ENCODE measurements around the gene ATL3. TPM values are rescaled to one million over a fixed set of nuclear protein-coding genes. Genes with fewer than 3 reads are reported as not detected.
A peak's percentile ranks its signal among the peaks of the same experiment; 100 is the strongest.

The ATL3 gene
- total and polyA plus RNA-seq, 2 of the 13 experiments (the other 11 are each of a cell fraction or from before 2014, with no cell fraction given), result not detected

- TF ChIP-seq ZNF550 (CRISPR knock-in tag; IDR thresholded peaks at IDR 0.05; ENCODE audit: borderline replicate concordance) (no peak), TARDBP (CRISPR knock-in tag; IDR thresholded peaks at IDR 0.05) (peak; percentile 53; the same call in 1 of the 2 replicates), ZFP36L2 (CRISPR knock-in tag; IDR thresholded peaks at IDR 0.05) (no peak), ATF7 (IDR thresholded peaks at IDR 0.05) (peak; percentile 34; the same call in 1 of the 2 replicates), ATF7 (CRISPR knock-in tag; IDR thresholded peaks at IDR 0.05) (no peak; the same call in 1 of the 2 replicates), ZNF782 (CRISPR knock-in tag; IDR thresholded peaks at IDR 0.05; ENCODE audit: borderline replicate concordance) (no peak), ZNF7 (CRISPR knock-in tag; IDR thresholded peaks at IDR 0.05) (no peak), SOX6 (IDR thresholded peaks at IDR 0.05) (no peak), SOX6 (CRISPR knock-in tag; IDR thresholded peaks at IDR 0.05) (peak; percentile 83), CTCF (CRISPR knock-in tag; IDR thresholded peaks at IDR 0.05) (peak; percentile 2; the same call in 1 of the 2 replicates), LCORL (IDR thresholded peaks at IDR 0.05) (no peak), LCORL (CRISPR knock-in tag; IDR thresholded peaks at IDR 0.05) (peak; percentile 75), SALL1 (CRISPR knock-in tag; IDR thresholded peaks at IDR 0.05) (peak; percentile 36; the same call in 1 of the 2 replicates), KDM4B (CRISPR knock-in tag; IDR thresholded peaks at IDR 0.05) (no peak), ZNF281 (CRISPR knock-in tag; IDR thresholded peaks at IDR 0.05; ENCODE audit: borderline replicate concordance) (no peak), GPN1 (CRISPR knock-in tag; IDR thresholded peaks at IDR 0.05; ENCODE audit: borderline replicate concordance) (no peak), KLF15 (CRISPR knock-in tag; IDR thresholded peaks at IDR 0.05; ENCODE audit: borderline replicate concordance) (no peak), RFX5 (IDR thresholded peaks at IDR 0.05; ENCODE audit: low read depth, low read length) (no peak), ZNF850 (CRISPR knock-in tag; conservative IDR thresholded peaks at IDR 0.05) (no peak), RFXAP (CRISPR knock-in tag; IDR thresholded peaks at IDR 0.05; ENCODE audit: borderline replicate concordance) (no peak), SP5 (CRISPR knock-in tag; IDR thresholded peaks at IDR 0.05; ENCODE audit: borderline replicate concordance, low read depth) (0 out of 2 replicates have a peak, but pooled peaks have one; percentile 44)
These were observed 96.1 kb downstream of the ATL3 start (continued) for GRCh38 chr11:63574856-63575602.

Measured in HepG2 (cell line).